Subcutaneous abdominal adipose tissue (tissue), 5 donors: ENCODE results near the gene OXCT1.

ENCODE experiments used
- H3K27ac ChIP-seq: one replicate; pipeline ENCODE4 v1.7.0; 2013; ENCODE audit warnings: low read depth, mild to moderate bottlenecking, inconsistent platforms, low read length, moderate library complexity
- H3K27me3 ChIP-seq, 5 donors: one replicate each; pipeline ENCODE4 v1.7.0; 2013; ENCODE audit warnings: low read length in 5 of 5, inconsistent platforms in 1 of 5; ENCODE audit not compliant: control insufficient read depth in 5 of 5, insufficient read depth in 4 of 5
- H3K36me3 ChIP-seq, 5 donors: one replicate each; pipeline ENCODE4 v1.7.0; 2013; ENCODE audit warnings: low read length in 5 of 5; ENCODE audit not compliant: control insufficient read depth in 5 of 5, insufficient read depth in 5 of 5
- H3K4me1 ChIP-seq, 5 donors: one replicate each; pipeline ENCODE4 v1.7.0; 2013; ENCODE audit warnings: low read length in 5 of 5, mild to moderate bottlenecking in 3 of 5, moderate library complexity in 1 of 5; ENCODE audit not compliant: control insufficient read depth in 5 of 5, insufficient read depth in 5 of 5
- H3K4me3 ChIP-seq, 5 donors: one replicate each; pipeline ENCODE4 v1.7.0; 2013; ENCODE audit warnings: low read length in 5 of 5, low read depth in 1 of 5
- H3K9ac ChIP-seq, 5 donors: one replicate each; pipeline ENCODE4 v1.7.0; 2013; ENCODE audit warnings: low read length in 5 of 5, mild to moderate bottlenecking in 4 of 5, moderate library complexity in 3 of 5
- H3K9me3 ChIP-seq, 5 donors: one replicate each; pipeline ENCODE4 v1.7.0; 2013; ENCODE audit warnings: low read length in 5 of 5; ENCODE audit not compliant: control insufficient read depth in 5 of 5
- donor health status: healthy.
- donor health status: healthy.
- donor health status: healthy.
- donor health status: healthy.
- donor health status: healthy.

Gene OXCT1

GRCh38 chr5:41790038-41790776, 80.0 kb downstream of the OXCT1 start:
- Histone ChIP-seq H3K4me1 (peaks cover 0 to 21% (median 11%) of the 10 kb centered on the region in 5 donors), H3K36me3 (peaks cover 0 to 8% (median 0%) of the 10 kb centered on the region in 5 donors), H3K4me3 (no peak overlapping the region), H3K9ac (no peak overlapping the region), H3K27ac (no peak overlapping the region), H3K27me3 (no peaks in the 10 kb centered on the region), H3K9me3 (no peaks in the 10 kb centered on the region)

- Histone ChIP-seq H3K27ac (no peak overlapping the region), H3K9me3 (no peaks in the 10 kb centered on the region), H3K9ac (no peak overlapping the region), H3K27me3 (no peaks in the 10 kb centered on the region), H3K36me3 (peaks cover 0 to 10% (median 0%) of the 10 kb centered on the region in 5 donors), H3K4me1 (peaks cover 0 to 15% (median 7%) of the 10 kb centered on the region in 5 donors), H3K4me3 (no peak overlapping the region)
These were observed 80.8 kb downstream of the OXCT1 start for GRCh38 chr5:41789434-41789833.

- Histone ChIP-seq H3K4me3 (no peak overlapping the region), H3K4me1 (peaks cover 0 to 10% (median 3%) of the 10 kb centered on the region in 5 donors)
These were observed 81.3 kb downstream of the OXCT1 start for GRCh38 chr5:41788941-41789368.

GRCh38 chr5:41787265-41787664, 83.0 kb downstream of the OXCT1 start:
- Histone ChIP-seq H3K4me3 (no peak overlapping the region), H3K36me3 (peaks cover 0 to 8% (median 3%) of the 10 kb centered on the region in 5 donors), H3K9me3 (no peaks in the 10 kb centered on the region), H3K27ac (no peak overlapping the region), H3K27me3 (no peaks in the 10 kb centered on the region), H3K9ac (no peak overlapping the region), H3K4me1 (peaks cover 0 to 8% (median 3%) of the 10 kb centered on the region in 5 donors)

More at GRCh38 chr5:41788941-41789368, 81.3 kb downstream of the OXCT1 start:
- Histone ChIP-seq H3K9ac (no peak overlapping the region), H3K36me3 (peaks cover 0 to 12% (median 0%) of the 10 kb centered on the region in 5 donors), H3K27ac (no peak overlapping the region), H3K9me3 (no peaks in the 10 kb centered on the region), H3K27me3 (no peaks in the 10 kb centered on the region)

- Histone ChIP-seq H3K4me3 (no peak overlapping the region), H3K27me3 (no peaks in the 10 kb centered on the region)
These were observed 85.2 kb downstream of the OXCT1 start for GRCh38 chr5:41785061-41785460.

GRCh38 chr5:41778410-41778809, 91.8 kb downstream of the OXCT1 start:
- Histone ChIP-seq H3K9ac (no peak overlapping the region), H3K9me3 (no peaks in the 10 kb centered on the region), H3K4me3 (no peak overlapping the region), H3K36me3 (peaks cover 0 to 7% (median 4%) of the 10 kb centered on the region in 5 donors), H3K4me1 (no peaks in the 10 kb centered on the region), H3K27ac (no peak overlapping the region), H3K27me3 (no peaks in the 10 kb centered on the region)

More at GRCh38 chr5:41785061-41785460, 85.2 kb downstream of the OXCT1 start:
- peaks cover 0 to 9% (median 4%) of the 10 kb centered on the region in 5 donors for H3K36me3 ChIP-seq
- peaks cover 0 to 7% (median 3%) of the 10 kb centered on the region in 5 donors for H3K4me1 ChIP-seq
- H3K27ac ChIP-seq, result no peak overlapping the region
- H3K9me3 ChIP-seq, result no peaks in the 10 kb centered on the region
- H3K9ac ChIP-seq, result no peak overlapping the region

GRCh38 chr5:41776435-41776834, 93.8 kb downstream of the OXCT1 start:
- Histone ChIP-seq H3K4me3 (no peak overlapping the region), H3K4me1 (no peaks in the 10 kb centered on the region), H3K27me3 (no peaks in the 10 kb centered on the region), H3K27ac (no peak overlapping the region), H3K9me3 (no peaks in the 10 kb centered on the region), H3K9ac (no peak overlapping the region), H3K36me3 (peaks cover 1 to 15% (median 2%) of the 10 kb centered on the region in 5 donors)

- no peak overlapping the region for H3K27ac ChIP-seq
- H3K4me3 ChIP-seq, result no peak overlapping the region
- H3K9ac ChIP-seq, result no peak overlapping the region
- peaks cover 0 to 15% (median 0%) of the 10 kb centered on the region in 5 donors for H3K36me3 ChIP-seq
- H3K27me3 ChIP-seq, result no peaks in the 10 kb centered on the region
- H3K9me3 ChIP-seq, result no peaks in the 10 kb centered on the region
- no peaks in the 10 kb centered on the region for H3K4me1 ChIP-seq
These were observed 96.4 kb downstream of the OXCT1 start for GRCh38 chr5:41773799-41774198.

GRCh38 chr5:41772785-41773442, 97.3 kb downstream of the OXCT1 start:
- H3K9ac ChIP-seq, result no peak overlapping the region
- no peaks in the 10 kb centered on the region for H3K27me3 ChIP-seq
- H3K4me1 ChIP-seq, result no peaks in the 10 kb centered on the region
- peaks cover 0 to 18% (median 0%) of the 10 kb centered on the region in 5 donors for H3K36me3 ChIP-seq
- H3K4me3 ChIP-seq, result no peak overlapping the region
- H3K9me3 ChIP-seq, result no peaks in the 10 kb centered on the region
- H3K27ac ChIP-seq, result no peak overlapping the region

GRCh38 chr5:41772056-41772455, 98.2 kb downstream of the OXCT1 start:
- no peak overlapping the region for H3K4me3 ChIP-seq
- no peak overlapping the region for H3K27ac ChIP-seq
- no peak overlapping the region for H3K9ac ChIP-seq
- no peaks in the 10 kb centered on the region for H3K9me3 ChIP-seq
- no peaks in the 10 kb centered on the region for H3K4me1 ChIP-seq
- H3K36me3 ChIP-seq, result peaks cover 0 to 19% (median 0%) of the 10 kb centered on the region in 5 donors
- H3K27me3 ChIP-seq, result no peaks in the 10 kb centered on the region
